CD4-positive, alpha-beta T cell treated with Interleukin-21 for 1 hour (primary cell): ENCODE results near the gene RCSD1.

ENCODE experiments used
- DNase-seq: peaks from one replicate; pipeline ENCODE4 v3.0.0-alpha.2; 2020

Gene RCSD1

DNA sequence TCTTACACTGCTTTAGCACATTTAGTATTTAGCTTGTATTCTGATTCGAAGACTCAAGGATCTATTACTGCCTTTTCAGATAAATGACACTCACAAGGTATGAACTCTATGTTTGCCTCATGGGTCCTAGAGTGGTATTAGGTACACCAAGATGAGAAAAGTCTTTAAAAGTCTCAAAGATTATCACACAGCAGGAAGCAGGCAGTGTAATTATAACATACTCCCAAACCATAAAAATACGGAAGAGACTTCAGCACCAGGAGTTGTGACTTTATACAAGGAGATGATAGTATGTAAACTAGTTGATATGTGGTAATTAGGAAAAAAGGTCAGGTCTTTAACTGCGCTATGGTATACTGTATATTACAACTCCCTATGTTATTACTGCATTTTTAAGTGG lies 11.2 kb upstream of the RCSD1 start:
- no peak for DNase-seq

DNA sequence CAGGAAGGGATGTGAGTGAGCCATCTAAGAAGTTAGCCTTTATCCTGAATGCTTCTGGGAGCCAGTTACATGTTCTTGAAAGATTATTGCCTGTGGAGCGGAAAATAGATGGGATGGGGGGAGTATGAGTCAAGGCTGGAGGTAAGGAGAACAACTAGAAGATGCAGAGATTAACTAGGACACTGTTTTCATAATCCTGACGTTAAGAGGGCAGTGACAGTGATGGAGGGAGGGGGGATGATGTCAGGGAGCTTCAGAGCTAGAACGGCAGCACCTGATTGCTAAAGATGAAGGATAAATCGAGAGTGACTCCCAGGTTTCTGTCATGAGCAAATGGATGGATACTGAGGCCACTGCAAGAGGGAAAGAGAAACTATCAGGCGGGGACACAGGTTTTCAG lies 10.0 kb upstream of the RCSD1 start:
- no peak for DNase-seq

DNA sequence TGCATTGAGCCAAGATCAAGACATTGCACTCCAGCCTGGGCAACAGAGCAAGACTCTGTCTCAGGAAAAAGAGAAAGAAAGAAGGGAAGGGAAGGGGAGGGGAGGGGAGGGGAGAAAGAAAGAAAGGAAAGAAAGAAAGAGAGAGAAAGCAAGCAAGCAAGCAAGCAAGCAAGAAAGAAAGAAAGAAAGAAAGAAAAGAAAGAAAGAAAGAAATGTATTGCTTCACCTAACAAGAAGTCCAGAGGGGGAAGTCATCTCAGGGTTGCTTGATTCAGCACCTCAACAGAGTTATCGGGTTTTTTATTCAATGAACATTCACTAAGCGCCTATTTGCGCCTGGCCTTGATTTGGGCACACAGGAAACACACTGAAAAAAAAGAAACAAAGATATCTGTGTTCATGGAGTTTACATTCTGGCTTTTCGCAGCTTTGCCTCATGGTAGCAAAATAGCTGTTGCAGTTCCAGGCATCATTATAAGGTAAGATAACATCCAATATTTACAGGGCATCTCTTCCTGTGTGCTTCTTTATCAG lies 8.2 kb upstream of the RCSD1 start:
- no peak for DNase-seq

DNA sequence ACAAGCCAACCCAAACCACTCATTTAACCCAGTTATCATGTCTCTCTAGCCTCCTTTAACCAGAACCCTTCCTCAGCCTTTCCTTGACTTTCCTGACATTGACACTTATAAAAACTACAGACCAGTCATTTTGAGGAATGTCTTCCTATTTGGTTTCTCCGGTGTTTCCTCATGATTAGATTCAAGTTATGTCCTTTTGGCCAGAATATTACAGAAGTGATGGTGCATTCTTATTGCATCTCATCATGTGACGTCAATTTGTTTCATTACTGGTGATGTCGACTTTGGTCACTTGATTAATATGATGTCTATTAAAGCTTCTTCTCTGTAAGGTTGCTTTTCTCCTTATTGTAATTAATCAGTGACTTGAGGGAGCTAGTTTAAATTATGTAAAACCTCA lies 6.1 kb upstream of the RCSD1 start:
- DNase-seq, result no peak

DNA sequence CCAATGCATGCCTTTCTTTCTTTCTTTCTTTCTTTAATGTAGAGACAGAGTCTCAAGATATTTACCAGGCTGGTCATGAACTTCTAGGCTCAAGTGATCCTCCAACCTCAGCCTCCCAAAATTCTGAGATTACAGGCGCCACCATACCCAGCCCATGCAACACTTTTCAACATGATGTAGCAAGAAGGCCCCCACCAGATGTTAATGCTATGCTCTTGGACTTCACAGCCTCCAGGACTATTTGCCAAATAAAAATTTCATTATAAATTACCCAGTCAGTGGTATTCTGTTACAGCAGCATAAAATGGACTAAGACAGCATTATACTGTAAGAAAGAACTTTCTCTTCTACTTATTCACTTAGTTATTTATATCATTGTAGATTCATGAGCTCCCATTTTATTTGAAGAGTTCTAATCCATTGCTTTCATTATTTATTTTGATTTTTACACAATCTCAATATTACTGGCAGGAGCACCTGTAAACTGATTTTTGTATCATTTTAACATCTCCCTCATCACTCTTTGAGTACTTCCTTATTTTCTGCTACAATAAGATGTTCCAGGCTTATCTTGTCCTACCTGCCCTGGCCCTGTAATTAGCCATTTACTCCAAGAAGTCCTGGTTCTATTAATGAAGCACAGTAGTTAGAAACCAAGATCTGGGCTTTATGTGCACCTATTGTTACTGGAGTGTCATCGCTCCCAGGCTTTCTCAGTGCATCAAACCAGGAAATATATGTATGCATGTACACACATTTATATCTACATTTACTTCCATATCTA lies 4.8 kb upstream of the RCSD1 start:
- no peak for DNase-seq

DNA sequence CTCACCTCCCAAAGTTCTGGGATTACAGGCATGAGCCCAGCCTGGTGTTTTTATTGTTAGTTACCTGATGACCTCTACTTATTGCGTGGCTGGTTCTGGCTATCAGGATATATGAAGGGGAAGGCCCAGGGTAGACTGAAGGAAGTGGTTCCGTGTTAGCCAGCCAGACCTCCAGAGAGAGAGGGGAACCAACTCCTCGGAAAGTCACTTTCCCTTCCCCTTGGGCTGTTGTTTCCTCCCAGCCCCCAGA lies 2.5 kb upstream of the RCSD1 start:
- peak; percentile 33 for DNase-seq

DNA sequence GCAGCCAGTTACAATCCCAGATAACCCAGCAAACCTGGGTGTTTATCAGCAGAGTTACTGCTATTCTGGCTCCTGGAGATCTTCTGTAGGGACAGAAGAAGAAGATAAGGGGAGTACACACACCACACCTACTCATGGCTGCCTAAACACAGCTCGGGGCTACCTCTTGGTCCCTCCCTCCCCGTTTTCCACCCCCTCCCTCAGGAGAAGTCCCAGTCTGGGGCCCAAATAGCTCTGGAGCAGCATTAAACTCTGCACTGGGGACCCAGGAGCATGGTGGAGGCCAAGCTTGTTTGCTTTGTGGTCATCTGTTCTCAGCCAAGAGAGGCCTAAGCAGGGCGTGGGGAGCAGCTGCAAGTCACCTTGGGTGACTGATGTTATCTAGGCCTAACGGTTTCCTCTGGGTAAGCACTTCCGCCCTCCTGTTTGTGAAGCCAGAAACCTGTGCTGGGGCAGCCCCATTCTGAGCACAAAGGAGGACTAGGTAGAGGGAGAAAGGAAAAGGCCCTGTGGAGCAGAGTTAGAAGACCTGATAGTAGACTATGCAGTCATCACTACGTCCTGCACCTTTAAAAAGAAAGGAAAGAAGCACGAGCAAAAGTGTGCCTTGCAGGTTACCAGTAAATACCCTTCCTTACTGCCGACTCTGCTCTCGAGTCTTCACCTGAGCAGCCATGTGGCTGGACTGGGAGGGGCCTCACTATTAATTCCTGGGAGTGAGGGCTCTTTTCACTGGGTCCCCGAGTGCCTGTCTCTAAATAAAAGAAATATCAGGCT lies 2.0 kb upstream of the RCSD1 start:
- peak; percentile 84 for DNase-seq

DNA sequence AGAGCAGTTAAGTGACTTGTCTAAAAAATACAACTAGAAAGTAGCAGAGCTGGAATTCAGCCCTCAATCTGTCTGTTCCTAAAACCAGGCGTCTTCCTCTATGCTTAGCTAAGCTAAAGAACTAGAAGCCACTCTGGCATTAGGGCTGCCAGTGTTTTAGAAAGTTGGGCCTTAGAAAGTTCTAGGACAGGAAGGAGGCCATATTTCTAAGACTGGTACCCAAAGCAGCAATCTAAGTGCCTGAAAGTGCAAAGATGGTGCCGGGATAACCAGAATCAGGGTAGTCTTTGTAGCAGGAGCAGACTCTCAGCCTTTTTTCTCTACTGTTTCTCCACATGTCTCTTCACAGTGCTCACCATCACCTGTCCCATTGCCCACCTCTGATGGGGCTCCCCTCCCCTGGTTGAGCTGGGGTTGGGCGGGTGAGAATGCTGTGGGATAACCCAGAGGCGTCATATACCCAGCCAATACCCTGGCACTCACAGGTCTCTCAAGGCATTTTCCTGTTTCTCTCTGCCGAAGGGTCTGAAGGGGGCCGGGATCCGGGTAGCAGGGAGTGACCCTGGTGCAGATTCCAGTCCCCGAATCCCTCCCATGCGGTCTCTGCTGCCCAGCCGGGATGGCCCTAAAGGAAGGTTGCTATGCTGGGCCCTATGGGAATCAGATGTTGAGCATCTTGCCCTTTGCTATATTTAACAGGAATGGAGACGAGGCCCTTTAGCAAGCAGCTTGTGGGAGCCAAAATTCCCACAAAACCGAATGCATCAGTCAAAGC lies 1.1 kb upstream of the RCSD1 start:
- DNase-seq, result no peak

DNA sequence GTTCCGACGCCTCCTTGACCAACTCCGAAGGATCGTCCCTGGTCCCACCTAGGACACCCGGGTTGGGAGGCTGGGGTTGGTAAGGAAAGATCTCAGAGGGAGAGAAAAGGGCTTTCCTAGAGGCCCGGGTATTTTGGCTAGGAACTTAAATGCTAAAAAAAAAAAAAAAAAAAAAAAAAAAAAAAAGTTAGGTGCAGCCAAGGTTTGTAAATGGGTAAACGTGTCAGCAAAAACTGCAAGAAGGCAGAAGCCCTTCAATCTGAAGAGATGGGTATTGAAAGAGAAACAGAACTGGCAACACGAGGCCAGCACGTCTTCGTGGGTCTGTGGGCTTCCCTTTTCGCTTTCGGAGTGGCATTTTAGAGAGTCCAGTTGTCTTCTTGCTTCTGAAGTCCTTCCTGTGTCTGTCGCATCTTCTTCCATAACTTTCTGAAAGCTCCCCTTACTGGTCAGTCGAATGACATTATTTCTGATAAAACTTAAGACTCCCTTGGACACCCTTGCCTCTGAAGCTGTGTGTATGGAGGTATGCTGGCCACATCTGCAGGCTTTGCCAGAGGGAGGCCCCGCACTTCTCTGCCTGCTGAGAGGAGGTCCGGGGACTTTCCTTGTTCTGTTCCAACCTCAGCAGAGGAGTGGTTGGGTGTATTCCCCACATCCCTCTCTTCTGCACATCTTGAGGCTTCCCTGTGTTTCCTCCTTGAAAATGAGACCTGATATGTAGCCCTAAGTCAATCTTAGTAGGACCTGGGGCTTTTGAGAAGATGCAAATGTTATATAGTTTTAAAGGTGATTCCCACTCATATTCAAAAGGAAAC lies 745 bp downstream of the RCSD1 start:
- DNase-seq, result peak; percentile 51

DNA sequence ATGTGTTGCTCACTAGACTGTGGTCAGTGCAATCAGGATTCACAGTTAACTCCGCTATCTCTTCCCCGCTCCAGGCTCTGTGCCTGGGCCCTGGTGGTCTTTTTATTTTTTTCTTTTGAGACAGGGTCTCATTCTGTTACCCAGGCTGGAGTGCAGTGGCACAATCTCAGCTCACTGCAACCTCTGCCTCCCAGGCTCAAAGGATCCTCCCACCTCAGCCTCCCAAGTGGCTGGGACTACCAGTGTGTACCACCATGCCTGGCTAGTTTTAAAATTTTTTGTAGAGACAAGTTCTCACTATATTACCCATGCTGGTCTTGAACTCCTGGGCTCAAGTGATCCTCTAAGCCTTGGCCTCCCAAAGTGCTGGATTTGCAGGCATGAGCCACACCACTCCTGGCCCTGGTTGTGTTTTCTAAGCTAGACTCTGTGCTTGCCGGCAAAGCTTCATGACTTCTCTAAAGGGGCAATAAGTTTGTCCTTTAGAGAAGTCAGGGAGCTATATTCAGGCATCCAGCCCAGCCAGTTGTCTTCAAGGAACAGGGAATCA lies 1.4 kb downstream of the RCSD1 start:
- DNase-seq, result no peak

DNA sequence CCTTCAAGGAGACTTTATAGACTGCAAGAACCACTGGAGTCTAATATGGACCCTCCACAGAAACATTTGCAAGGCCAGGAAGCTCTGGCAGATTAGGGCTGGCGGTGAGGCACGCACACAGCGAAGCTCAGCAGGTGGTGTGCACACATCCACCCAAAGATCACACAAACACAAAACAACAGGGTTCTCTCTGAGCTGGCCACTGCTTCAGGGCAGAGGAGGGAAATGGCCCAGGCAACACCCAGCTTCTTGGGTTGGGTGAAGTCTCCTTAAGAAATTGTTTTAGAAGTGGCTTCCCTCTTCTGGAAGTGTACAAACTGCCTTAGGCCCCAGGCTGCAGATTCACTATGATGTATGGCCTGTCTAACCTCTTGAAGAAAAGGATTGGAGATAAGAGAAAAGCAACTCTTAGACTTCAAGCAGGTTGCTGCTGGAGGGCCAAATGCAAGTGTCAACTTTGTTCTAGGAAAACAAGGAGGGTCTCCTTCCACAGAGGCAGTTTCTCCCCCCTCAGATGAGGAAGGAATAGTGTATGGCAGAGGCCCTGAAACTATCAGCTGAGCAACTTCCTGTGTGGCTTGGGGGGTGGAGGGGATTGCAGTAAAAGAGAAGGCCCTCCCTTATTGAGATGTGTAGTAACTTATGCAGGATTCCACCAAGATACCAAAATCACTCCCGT lies 2.0 kb downstream of the RCSD1 start:
- peak; percentile 40 for DNase-seq

DNA sequence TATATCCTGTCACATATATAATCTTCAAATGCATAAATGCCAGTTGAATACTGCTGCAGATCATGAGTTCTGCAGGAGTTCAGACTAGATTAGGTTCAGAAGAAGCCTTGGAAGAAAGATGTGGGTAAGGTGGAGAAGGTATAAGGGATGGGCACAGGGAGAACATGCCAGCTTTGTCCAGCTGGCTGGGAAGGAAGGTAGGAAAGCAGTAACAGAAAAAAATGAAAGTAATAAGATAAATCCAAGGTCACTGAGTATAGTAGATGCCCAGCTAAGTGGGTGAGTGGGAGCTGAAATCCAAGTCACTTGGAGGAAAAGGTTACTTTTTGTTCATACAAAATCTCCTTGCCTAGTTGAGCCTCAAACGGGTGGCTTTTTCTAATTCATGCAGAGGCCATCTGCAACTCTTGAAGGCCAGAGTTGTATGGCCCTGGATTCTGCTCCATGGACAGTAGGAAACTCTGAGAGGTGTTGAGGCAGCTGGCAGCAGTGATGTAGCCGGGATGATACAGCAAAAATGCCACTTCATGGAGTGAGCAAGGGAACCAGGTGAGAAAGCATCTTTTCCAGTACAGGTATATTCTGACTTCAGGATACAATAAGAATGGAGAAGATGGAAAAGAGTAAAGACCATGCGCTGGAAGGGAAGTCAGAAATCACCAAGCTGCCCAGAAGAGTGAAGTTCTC lies 3.4 kb downstream of the RCSD1 start:
- DNase-seq, result no peak

DNA sequence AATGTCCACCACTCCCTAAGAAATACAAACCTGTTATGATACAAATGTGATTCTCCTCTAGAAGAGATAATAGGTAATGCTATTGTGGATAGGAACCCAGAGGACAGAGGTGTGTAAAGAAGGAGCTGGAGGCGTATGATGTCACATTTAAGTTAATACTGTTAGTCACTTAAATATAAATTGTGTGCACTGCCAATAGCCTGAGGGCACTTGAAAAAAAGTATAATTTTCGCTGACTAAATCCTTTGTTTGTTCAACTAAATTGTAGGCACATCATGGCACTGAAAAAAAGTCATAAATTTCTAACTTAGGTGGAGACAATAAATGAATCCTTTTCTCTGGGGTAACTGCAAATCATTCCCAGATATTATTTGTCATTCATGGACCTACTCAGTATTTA lies 4.4 kb downstream of the RCSD1 start:
- no peak for DNase-seq

DNA sequence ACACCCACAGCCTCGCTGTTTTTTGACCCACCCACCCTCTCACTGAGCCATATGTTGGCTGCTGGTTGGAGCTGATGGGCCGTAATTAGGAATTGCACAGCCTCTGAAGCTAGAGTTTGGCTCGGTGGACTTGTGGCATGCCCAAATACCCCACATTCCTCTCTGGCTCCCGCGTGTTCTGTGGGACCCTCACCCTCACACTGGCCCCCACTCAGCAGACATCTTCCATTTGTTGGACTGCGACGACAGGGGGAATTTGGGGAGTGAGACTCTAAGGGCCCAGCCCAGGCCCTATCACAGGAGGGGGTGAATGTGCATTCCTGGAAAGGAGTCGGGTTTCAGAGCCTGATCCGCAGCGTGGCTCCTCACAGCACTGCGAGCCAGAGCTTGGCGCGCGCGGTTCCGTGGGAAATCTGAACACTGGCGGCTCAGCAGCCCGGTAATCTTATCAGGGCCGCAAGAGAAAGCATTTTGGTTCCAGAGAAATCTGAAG lies 5.2 kb downstream of the RCSD1 start:
- no peak for DNase-seq

DNA sequence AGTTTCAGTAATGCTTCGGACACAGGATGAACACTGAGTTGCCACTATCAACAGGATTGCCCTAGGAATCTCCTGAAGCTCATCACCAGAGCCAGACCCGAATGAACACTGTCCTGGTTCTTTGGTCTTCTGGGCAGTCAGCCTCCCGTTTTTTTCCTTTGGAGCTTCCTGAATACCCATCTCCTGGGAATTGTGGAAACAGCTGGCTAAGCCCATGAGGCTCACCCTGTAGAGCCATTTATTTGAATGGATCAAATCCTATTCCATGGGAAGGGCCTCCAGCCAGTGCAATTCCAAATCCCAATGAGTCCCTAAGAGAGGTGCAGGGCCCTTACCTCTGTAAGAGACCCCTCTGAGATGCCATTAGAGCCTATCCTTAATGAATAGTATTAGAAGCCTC lies 5.9 kb downstream of the RCSD1 start:
- DNase-seq, result no peak

DNA sequence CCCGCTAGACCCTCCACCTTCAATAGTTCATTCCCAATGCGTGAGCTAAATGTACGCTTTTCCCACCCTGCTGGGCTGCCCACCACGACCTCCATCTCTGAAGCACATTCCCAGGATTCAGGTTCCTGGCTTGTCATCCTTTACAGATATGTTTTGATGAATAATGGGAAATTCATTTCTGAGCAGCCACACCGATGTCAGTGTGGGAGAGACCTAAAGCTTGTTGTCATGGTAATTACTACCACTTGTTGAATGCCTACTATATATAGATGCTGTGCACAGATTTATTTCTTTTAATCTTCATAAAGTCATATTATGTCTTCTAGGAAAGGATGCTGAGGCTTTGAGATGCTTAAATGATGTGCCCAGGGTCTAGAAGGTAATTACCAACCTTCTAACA lies 8.0 kb downstream of the RCSD1 start:
- DNase-seq, result no peak

DNA sequence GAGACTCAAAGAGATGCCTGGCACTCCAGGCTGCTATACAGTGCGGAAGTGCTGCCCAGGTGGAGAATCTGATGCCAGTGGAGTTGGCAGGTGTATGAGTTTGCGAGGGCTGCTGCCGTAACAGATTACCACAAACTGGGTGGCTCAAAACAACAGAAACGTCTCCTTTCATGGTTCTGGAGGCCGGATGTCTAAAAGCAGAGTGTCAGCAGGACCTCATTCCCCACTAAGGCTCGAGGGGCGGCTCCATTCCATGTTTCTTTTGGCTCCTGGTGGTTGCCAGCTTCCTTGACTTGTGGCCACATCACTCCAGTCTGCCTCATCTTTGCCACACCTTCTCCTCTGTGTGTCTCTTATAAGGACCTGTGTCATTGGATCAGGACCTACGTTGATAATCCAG lies 10.0 kb downstream of the RCSD1 start:
- no peak for DNase-seq

DNA sequence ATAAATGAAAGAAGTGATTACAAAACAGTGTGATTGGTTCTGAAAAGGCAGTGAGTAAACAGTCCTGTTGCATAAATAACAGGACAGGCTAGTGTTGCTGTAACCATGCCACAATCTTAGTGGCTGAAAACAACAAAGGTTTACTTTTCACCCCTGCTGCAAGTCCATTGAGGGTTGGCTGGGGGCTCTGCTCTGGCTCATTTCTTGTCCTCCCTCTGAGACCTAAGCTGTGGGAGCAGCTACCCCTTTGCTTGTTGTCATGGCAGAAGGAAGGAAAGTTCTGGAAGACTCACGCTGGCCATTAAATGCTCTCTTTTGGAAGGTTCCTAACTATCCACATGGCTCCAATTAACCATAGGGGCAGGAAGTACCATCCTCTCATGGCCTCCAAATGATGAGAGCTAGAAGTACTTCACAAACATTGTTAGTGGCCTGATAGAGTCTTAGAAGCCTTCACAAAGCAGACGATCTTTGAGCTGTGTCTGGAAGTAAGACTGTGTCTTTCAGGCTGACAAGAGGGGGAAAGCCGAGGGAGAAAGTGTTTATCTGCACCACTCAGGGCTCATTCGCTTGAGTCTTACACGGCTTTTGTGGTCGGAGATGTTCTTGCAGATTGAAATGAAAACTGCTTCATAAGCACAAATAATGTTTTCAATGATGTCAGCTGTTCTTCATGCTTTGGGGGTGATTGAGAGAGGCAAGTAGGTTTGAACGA lies 11.9 kb downstream of the RCSD1 start:
- DNase-seq, result peak; percentile 53

DNA sequence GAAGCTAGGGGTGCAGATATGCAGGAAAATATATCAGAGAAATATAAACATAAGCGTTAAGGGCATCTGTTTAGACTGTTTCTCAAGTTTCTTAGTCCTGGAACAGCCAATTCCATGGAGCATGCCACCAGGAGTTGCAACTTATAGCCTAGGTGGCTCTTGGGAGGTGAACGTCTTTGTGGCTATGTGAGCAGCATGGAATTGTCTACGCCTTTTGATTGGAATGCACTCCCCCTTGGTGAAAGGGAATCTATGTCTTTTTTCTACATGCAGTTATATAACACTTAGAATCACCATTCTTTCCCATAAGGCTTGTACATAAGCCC lies 12.4 kb downstream of the RCSD1 start:
- DNase-seq, result no peak

DNA sequence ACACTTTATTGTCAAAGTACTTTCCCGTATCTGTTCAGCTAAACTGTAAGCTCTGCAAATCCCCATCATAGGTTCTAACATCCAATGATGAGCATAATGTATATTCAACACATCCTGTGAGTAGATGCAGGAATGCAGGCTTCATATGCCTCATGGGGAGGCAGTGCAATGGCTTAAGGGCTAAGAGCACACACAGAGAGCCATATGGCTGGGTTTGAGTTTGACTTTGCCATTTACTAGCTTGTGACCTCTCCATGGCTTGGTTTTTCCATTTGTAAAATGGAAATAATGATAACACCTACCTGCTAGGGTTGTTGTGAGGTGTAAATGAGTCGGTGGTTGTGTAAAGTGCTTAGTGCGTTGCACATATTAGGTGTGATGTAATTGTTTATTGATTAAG lies 13.4 kb downstream of the RCSD1 start:
- no peak for DNase-seq

DNA sequence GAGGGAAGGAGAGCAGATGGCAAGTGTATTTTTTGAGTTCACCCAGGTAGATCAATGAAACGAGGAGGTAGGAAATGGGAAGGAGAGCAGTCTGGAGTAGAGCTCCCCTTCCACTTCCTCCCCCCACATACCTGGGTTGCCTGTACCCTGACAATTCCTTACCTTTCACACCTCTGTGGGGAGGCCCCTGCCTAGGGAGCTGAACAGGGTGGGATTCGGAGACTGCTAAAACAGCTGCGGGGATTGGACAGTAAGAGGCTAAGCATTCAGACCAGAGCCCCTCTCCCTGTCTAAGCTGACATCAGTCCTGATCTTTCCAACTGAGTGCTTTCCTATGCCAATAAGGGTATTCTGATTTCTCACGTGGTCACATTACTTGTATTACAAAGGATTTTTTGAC lies 14.5 kb downstream of the RCSD1 start:
- DNase-seq, result no peak
